Tibial nerve (tissue), 4 donors: ENCODE measurements around the gene IRF2BPL. TPM values are rescaled to one million over a fixed set of nuclear protein-coding genes. Genes with fewer than 3 reads are reported as not detected.
"Not testable (repeated sequence)": the region's sequence is repeated elsewhere in the genome, so short reads cannot be mapped to it uniquely, and the experiment has no call there.

Source experiments
- DNase-seq, 2 donors: peaks; one replicate each; pipeline ENCODE4 v3.0.0-alpha.2; 2019; ENCODE audit warnings: low spot score in 2 of 2
- H3K27ac ChIP-seq, 4 donors: fragments of 200-600 bp; sonication (generic) in 3 of 4; one replicate each; pipeline ENCODE4 v1.5.1; 2017 to 2019; ENCODE audit warnings: mild to moderate bottlenecking in 1 of 4
- H3K27me3 ChIP-seq, 2 donors: fragments of 200-600 bp; sonication (generic) in 1 of 2; one replicate each; pipeline versions ENCODE4 v1.5.1 to v1.6.0; 2017 to 2019
- H3K36me3 ChIP-seq, 3 donors: fragments of 200-600 bp; sonication (generic); one replicate each; pipeline ENCODE4 v1.5.1; 2018 to 2019
- H3K4me1 ChIP-seq, 4 donors: fragments of 200-600 bp; sonication (generic) in 3 of 4; one replicate each; pipeline ENCODE4 v1.5.1; 2017 to 2019
- H3K4me3 ChIP-seq, 4 donors: fragments of 200-600 bp; sonication (generic) in 3 of 4; one replicate each; pipeline ENCODE4 v1.5.1; 2017 to 2019; ENCODE audit warnings: mild to moderate bottlenecking in 1 of 4, moderate library complexity in 1 of 4
- H3K9me3 ChIP-seq, 4 donors: fragments of 200-600 bp; sonication (generic) in 3 of 4; one replicate each; pipeline ENCODE4 v1.5.1; 2017 to 2019
- CTCF ChIP-seq, 5 experiments: fragments of 200-600 bp in 3 of 5; fragments of 450-650 bp in 2 of 5; sonication (generic) in 3 of 5; IDR thresholded peaks; one replicate each; pipeline ENCODE4 v1.5.1; 2016 to 2019; ENCODE audit warnings: antibody characterized with exemption in 5 of 5, mild to moderate bottlenecking in 3 of 5, moderate library complexity in 2 of 5
- EP300 ChIP-seq, 2 donors: sonication (generic); formaldehyde crosslinking; IDR thresholded peaks; one replicate each; pipeline ENCODE4 v1.6.1; 2017; ENCODE audit warnings: antibody characterized with exemption in 2 of 2, mild to moderate bottlenecking in 1 of 2
- POLR2A ChIP-seq, 2 donors: fragments of 450-650 bp; IDR thresholded peaks; one replicate each; pipeline ENCODE4 v1.6.1; 2017; ENCODE audit warnings: antibody characterized with exemption in 2 of 2, mild to moderate bottlenecking in 2 of 2, moderate library complexity in 2 of 2
- WGBS, 2 donors: methylation state at CpG; one replicate each; pipeline ENCODE4 v1.1.5; 2018; 5-methylcytosine and 5-hydroxymethylcytosine counted together
- total RNA-seq, 4 donors: library from RNA; depleted of rRNA; stranded (reverse); fragments of >200 nt; gene quantifications; one replicate each; pipeline ENCODE4 v1.1.0, GENCODE V29; 2016

The IRF2BPL gene
- total RNA-seq, 4 donors from 2014 or later, result 52.4 to 69.2 (median 60.7) TPM

GRCh38 chr14:77024171-77024691, 4.3 kb downstream of the IRF2BPL start:
- Histone ChIP-seq H3K9me3 (no peaks in the 10 kb centered on the region), H3K27ac (peak overlapping the region in 3 of 4 donors; percentile 62 to 99 (median 99)), H3K4me1 (peaks cover 0 to 51% (median 36%) of the 10 kb centered on the region in 4 donors), H3K27me3 (no peaks in the 10 kb centered on the region), H3K36me3 (peaks cover 0 to 10% (median 0%) of the 10 kb centered on the region in 3 donors), H3K4me3 (peak overlapping the region; percentile 0 to 96 (median 48))
- TF ChIP-seq CTCF (IDR thresholded peaks at IDR 0.05) (no peak), POLR2A (IDR thresholded peaks at IDR 0.05) (no peak), EP300 (IDR thresholded peaks at IDR 0.05) (no peak)
- 32 to 36% methylated on average over 16 of the region's 16 CpGs for WGBS, 2 donors
- no peak for DNase-seq

GRCh38 chr14:77023001-77023996, 5.2 kb downstream of the IRF2BPL start:
- no peak for TF ChIP-seq POLR2A (IDR thresholded peaks at IDR 0.05)
- TF ChIP-seq EP300 (IDR thresholded peaks at IDR 0.05), result peak in 1 of 2 donors; percentile 25
- peak in 2 of 5 experiments; percentile 21 to 22 for TF ChIP-seq CTCF (IDR thresholded peaks at IDR 0.05)
- WGBS, 2 donors, result 34 to 42% methylated on average over 17 of the region's 17 CpGs
- peak overlapping the region in 3 of 4 donors; percentile 19 to 96 (median 93) for H3K4me3 ChIP-seq

GRCh38 chr14:77022236-77022852, 6.2 kb downstream of the IRF2BPL start:
- Histone ChIP-seq H3K4me3 (no peak overlapping the region), H3K9me3 (no peaks in the 10 kb centered on the region), H3K27ac (peak overlapping the region in 3 of 4 donors; percentile 62 to 99 (median 99)), H3K27me3 (no peaks in the 10 kb centered on the region), H3K36me3 (peaks cover 0 to 10% (median 0%) of the 10 kb centered on the region in 3 donors), H3K4me1 (peaks cover 0 to 50% (median 33%) of the 10 kb centered on the region in 4 donors)
- WGBS, 2 donors, result 72 to 75% methylated on average over 9 of the region's 9 CpGs
- no peak for TF ChIP-seq POLR2A (IDR thresholded peaks at IDR 0.05)
- no peak for TF ChIP-seq EP300 (IDR thresholded peaks at IDR 0.05)
- TF ChIP-seq CTCF (IDR thresholded peaks at IDR 0.05), result no peak
- DNase-seq, result no peak

More at GRCh38 chr14:77023001-77023996, 5.2 kb downstream of the IRF2BPL start:
- Histone ChIP-seq H3K36me3 (peaks cover 0 to 10% (median 0%) of the 10 kb centered on the region in 3 donors), H3K27me3 (no peaks in the 10 kb centered on the region), H3K9me3 (no peaks in the 10 kb centered on the region), H3K4me1 (peaks cover 0 to 46% (median 33%) of the 10 kb centered on the region in 4 donors), H3K27ac (peak overlapping the region in 3 of 4 donors; percentile 62 to 99 (median 99))
- DNase-seq, result no peak

GRCh38 chr14:77021424-77021823, 7.1 kb downstream of the IRF2BPL start:
- not testable (repeated sequence) for H3K36me3 ChIP-seq, H3K27me3 ChIP-seq, DNase-seq, H3K9me3 ChIP-seq, H3K4me3 ChIP-seq
- WGBS, 2 donors, result 90 to 92% methylated on average over 11 of the region's 11 CpGs
- peaks cover 0 to 55% (median 31%) of the 10 kb centered on the region in 4 donors for H3K4me1 ChIP-seq
- H3K27ac ChIP-seq, result peak overlapping the region in 2 of 4 donors; percentile 29 to 99

- Histone ChIP-seq H3K36me3 (no peaks in the 10 kb centered on the region), H3K27me3 (no peaks in the 10 kb centered on the region), H3K9me3 (no peaks in the 10 kb centered on the region), H3K4me3 (no peak overlapping the region), H3K27ac (no peak overlapping the region), H3K4me1 (peaks cover 0 to 43% (median 12%) of the 10 kb centered on the region in 4 donors)
- no peak for DNase-seq
- WGBS, 2 donors, result 91 to 97% methylated on average over 3 of the region's 3 CpGs
- TF ChIP-seq EP300 (IDR thresholded peaks at IDR 0.05) (no peak), POLR2A (IDR thresholded peaks at IDR 0.05) (no peak), CTCF (IDR thresholded peaks at IDR 0.05) (no peak)
These were observed 9.7 kb downstream of the IRF2BPL start for GRCh38 chr14:77018785-77019184.
